RWPE1 (cell line): Measurements from ENCODE around the gene AMMECR1L.
"Not testable (repeated sequence)": the region's sequence is repeated elsewhere in the genome, so short reads cannot be mapped to it uniquely, and the experiment has no call there.

Source experiments
- CTCF ChIA-PET: fragments of 350-600 bp; sonication (Branson Sonifier 250); formaldehyde crosslinking; extraction: SDS; loops from one replicate; lab custom pipeline; 2021; lab: Yijun Ruan, JAX
- POLR2A ChIA-PET: fragments of 400-600 bp; formaldehyde crosslinking; extraction: SDS; loops from one replicate; lab custom pipeline; 2020; ENCODE audit warnings: antibody characterized with exemption; ENCODE audit not compliant: low non-redundant PET; lab: Yijun Ruan, JAX
- DNase-seq: peaks from one replicate; pipeline ENCODE4 v3.0.0; 2012; ENCODE audit warnings: low spot score
- H3K27ac ChIP-seq: fragments of 450-650 bp; 2 replicates; pipeline ENCODE4 v1.5.1; 2017
- TF ChIP-seq, protein P1 (sequence below): fragments of 450-650 bp; conservative IDR thresholded peaks from 2 replicates; pipeline ENCODE4 v1.5.1; 2017; ENCODE audit warnings: low read depth, mild to moderate bottlenecking

Gene AMMECR1L

DNA sequence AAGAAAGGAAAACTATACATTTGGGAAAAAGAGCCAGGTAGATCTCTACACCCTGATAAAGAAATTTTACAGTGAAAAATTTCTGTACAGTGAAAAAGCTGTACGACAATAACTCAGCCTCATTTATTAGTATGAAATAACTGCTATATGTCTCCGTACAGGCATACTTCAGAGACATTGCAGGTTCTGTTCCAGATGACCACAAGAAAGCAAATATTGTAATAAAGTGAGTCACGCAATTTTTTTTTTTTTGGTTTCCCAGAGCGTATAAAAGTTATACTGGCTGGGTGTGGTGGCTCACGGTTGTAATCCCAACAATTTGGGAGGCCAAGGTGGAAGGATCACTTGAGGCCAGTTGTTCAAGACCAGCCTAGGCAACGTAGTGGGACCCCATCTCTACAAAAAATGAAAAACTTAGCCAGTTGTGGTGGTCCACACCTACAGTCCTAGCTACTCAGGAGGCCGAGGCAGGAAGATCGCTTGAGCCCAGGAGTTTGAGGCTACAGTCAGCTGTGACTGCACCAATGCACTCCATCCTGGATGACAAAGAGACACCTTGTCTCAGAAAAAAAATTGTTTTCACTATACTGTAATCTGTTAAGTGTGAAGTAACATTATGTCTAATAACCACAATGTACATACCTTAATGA, 28.2 kb upstream of the AMMECR1L start:
- TF ChIP-seq, protein P1, sequence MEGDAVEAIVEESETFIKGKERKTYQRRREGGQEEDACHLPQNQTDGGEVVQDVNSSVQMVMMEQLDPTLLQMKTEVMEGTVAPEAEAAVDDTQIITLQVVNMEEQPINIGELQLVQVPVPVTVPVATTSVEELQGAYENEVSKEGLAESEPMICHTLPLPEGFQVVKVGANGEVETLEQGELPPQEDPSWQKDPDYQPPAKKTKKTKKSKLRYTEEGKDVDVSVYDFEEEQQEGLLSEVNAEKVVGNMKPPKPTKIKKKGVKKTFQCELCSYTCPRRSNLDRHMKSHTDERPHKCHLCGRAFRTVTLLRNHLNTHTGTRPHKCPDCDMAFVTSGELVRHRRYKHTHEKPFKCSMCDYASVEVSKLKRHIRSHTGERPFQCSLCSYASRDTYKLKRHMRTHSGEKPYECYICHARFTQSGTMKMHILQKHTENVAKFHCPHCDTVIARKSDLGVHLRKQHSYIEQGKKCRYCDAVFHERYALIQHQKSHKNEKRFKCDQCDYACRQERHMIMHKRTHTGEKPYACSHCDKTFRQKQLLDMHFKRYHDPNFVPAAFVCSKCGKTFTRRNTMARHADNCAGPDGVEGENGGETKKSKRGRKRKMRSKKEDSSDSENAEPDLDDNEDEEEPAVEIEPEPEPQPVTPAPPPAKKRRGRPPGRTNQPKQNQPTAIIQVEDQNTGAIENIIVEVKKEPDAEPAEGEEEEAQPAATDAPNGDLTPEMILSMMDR: no peak
- DNase-seq: no peak
- ChIA-PET CTCF (interaction anchor here (0.7 kb wide), 1 partner anchor 619 kb away, joined by 5 read pairs; no protein-coding TSS in a partner anchor), POLR2A (no interaction called here)
- H3K27ac ChIP-seq: no peak overlapping the region

DNA sequence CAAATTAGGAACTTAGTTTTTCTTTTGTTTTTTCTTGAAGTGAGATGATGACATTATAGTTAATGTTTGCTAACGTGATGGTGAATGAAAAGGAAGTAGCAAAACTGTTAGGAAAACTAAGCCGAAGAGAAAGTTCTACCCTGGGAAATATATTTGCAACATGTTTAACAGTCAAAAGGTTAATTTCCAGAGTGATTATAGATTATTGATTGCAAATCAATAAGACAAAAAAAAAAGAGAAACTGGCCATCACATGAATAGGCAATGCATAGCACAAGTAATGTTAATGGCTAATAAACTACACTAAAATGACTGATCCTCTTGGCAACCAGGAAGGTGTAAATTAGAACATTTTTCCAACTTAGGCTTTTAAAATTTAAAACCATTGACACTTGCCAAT, 26.0 kb upstream of the AMMECR1L start:
- TF ChIP-seq, protein P1: no peak
- CTCF ChIA-PET: no interaction called here
- no peak for DNase-seq

GRCh38 chr2:127910415-127910814, 24.7 kb upstream of the AMMECR1L start:
- ChIA-PET POLR2A (no interaction called here), CTCF (no interaction called here)
- H3K27ac ChIP-seq: no peak overlapping the region
- TF ChIP-seq, protein P1: no peak
- DNase-seq: no peak

More for the DNA sequence above, 26.0 kb upstream of the AMMECR1L start:
- POLR2A ChIA-PET: no interaction called here
- no peak overlapping the region for H3K27ac ChIP-seq

- no peak for DNase-seq
- CTCF ChIA-PET: interaction anchor here (0.6 to 0.8 kb wide), 2 partner anchors 385 to 1897 kb away, joined by 3 to 5 read pairs; no protein-coding TSS in a partner anchor
- POLR2A ChIA-PET: interaction anchor here (0.5 kb wide), 1 partner anchor 14 kb away, joined by 4 read pairs; no protein-coding TSS in a partner anchor
- H3K27ac ChIP-seq: no peak overlapping the region
- TF ChIP-seq, protein P1: no peak
Observed at GRCh38 chr2:127909019-127909418, 23.3 kb upstream of the AMMECR1L start.

GRCh38 chr2:127907733-127908400, 22.1 kb upstream of the AMMECR1L start:
- POLR2A ChIA-PET: not testable (repeated sequence)

GRCh38 chr2:127906206-127906926, 20.6 kb upstream of the AMMECR1L start:
- TF ChIP-seq, protein P1: no peak
- POLR2A ChIA-PET: interaction anchor here (0.6 kb wide), 1 partner anchor 24 kb away, joined by 4 read pairs; no protein-coding TSS in a partner anchor
- no peak overlapping the region for H3K27ac ChIP-seq
- no peak for DNase-seq
- CTCF ChIA-PET: no interaction called here

More at GRCh38 chr2:127907733-127908400, 22.1 kb upstream of the AMMECR1L start:
- H3K27ac ChIP-seq, CTCF ChIA-PET, DNase-seq: not testable (repeated sequence)
